ENCODE measurements around the gene APOBR. TPM values are rescaled to one million over a fixed set of nuclear protein-coding genes. Genes with fewer than 3 reads are reported as not detected.

APOBR gene
- total RNA-seq, 2 donors from 2014 or later: 60.8 to 87.4 TPM

DNA sequence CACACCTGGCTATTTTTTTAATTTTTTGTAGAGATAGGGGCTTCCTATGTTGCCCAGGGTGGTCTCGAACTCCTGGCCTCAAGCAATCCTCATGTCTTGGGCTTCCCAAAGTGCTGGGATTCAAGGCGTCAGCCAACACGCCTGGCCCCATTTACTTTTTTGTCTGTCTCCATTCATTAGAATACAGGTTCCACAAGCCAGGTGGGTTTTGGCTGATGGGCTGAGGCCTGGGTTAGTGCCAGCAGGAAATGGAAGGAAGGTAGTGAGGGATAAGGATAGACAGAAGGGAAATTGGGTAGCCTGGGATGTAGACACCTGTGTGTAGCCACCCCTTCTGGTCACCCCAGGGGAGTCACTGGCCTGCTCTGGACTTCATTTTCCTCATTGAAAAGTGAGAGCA lies 16.6 kb downstream of the APOBR start:
- Histone ChIP-seq H3K27me3 (no peaks in the 10 kb centered on the region), H3K4me1 (no peaks in the 10 kb centered on the region), H3K9ac (ENCODE audit: low read depth in 2 of 2, low read length in 2 of 2) (no peak overlapping the region), H3K4me3 (no peak overlapping the region), H3K9me3 (no peaks in the 10 kb centered on the region), H3K36me3 (no peaks in the 10 kb centered on the region), H3K27ac (no peak overlapping the region)
- intact Hi-C loops (cut with DNase I): no loop called here
- DNase-seq: no peak
- TF ChIP-seq, protein P1, sequence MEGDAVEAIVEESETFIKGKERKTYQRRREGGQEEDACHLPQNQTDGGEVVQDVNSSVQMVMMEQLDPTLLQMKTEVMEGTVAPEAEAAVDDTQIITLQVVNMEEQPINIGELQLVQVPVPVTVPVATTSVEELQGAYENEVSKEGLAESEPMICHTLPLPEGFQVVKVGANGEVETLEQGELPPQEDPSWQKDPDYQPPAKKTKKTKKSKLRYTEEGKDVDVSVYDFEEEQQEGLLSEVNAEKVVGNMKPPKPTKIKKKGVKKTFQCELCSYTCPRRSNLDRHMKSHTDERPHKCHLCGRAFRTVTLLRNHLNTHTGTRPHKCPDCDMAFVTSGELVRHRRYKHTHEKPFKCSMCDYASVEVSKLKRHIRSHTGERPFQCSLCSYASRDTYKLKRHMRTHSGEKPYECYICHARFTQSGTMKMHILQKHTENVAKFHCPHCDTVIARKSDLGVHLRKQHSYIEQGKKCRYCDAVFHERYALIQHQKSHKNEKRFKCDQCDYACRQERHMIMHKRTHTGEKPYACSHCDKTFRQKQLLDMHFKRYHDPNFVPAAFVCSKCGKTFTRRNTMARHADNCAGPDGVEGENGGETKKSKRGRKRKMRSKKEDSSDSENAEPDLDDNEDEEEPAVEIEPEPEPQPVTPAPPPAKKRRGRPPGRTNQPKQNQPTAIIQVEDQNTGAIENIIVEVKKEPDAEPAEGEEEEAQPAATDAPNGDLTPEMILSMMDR (IDR thresholded peaks at IDR 0.05): no peak

GRCh38 chr16:28511801-28512789 lies 17.7 kb downstream of the APOBR start:
- TF ChIP-seq, protein P1 (IDR thresholded peaks at IDR 0.05): no peak
- no peaks in the 10 kb centered on the region for H3K27me3 ChIP-seq

GRCh38 chr16:28513484-28514181 lies 19.2 kb downstream of the APOBR start:
- Histone ChIP-seq H3K27ac (no peak overlapping the region), H3K4me1 (no peaks in the 10 kb centered on the region), H3K9ac (ENCODE audit: low read depth in 2 of 2, low read length in 2 of 2) (no peak overlapping the region), H3K36me3 (no peaks in the 10 kb centered on the region), H3K4me3 (no peak overlapping the region), H3K9me3 (no peaks in the 10 kb centered on the region), H3K27me3 (no peaks in the 10 kb centered on the region)
- TF ChIP-seq, protein P1 (IDR thresholded peaks at IDR 0.05): no peak
- no peak for DNase-seq
- intact Hi-C loops (cut with DNase I): no loop called here

More at GRCh38 chr16:28511801-28512789, 17.7 kb downstream of the APOBR start:
- Histone ChIP-seq H3K9ac (ENCODE audit: low read depth in 2 of 2, low read length in 2 of 2) (no peak overlapping the region), H3K9me3 (no peaks in the 10 kb centered on the region), H3K4me3 (no peak overlapping the region), H3K4me1 (no peaks in the 10 kb centered on the region), H3K27ac (no peak overlapping the region), H3K36me3 (no peaks in the 10 kb centered on the region)
- intact Hi-C loops (cut with DNase I): no loop called here
- DNase-seq: no peak

DNA sequence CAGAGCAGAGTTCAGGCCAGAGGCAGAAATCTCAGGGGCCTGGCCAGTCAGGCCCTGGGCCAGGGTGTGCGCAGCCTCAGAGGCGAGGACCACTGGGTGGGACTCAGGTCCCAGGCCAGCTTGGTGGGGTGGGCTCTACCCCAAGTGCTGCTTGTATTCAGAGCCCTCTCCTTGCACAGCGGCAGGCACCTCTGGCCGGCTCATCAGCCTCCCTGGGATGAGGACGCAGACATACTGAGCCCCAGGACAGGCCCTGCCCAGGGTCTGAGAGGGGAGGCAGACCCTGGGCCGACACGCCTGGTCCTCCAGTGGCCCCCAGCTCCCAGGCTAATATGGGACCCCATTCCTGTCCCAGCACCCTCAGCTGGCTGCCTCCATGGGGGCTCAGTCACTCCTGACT lies 19.8 kb downstream of the APOBR start:
- DNase-seq: no peak
- intact Hi-C loops (cut with DNase I): no loop called here
- H3K27ac ChIP-seq: no peak overlapping the region
- TF ChIP-seq, protein P1 (IDR thresholded peaks at IDR 0.05): no peak
- no peaks in the 10 kb centered on the region for H3K36me3 ChIP-seq
- H3K4me1 ChIP-seq: no peaks in the 10 kb centered on the region
- H3K9ac ChIP-seq (ENCODE audit: low read depth in 2 of 2, low read length in 2 of 2): no peak overlapping the region
- H3K9me3 ChIP-seq: no peaks in the 10 kb centered on the region
- H3K4me3 ChIP-seq: no peak overlapping the region
- H3K27me3 ChIP-seq: no peaks in the 10 kb centered on the region

DNA sequence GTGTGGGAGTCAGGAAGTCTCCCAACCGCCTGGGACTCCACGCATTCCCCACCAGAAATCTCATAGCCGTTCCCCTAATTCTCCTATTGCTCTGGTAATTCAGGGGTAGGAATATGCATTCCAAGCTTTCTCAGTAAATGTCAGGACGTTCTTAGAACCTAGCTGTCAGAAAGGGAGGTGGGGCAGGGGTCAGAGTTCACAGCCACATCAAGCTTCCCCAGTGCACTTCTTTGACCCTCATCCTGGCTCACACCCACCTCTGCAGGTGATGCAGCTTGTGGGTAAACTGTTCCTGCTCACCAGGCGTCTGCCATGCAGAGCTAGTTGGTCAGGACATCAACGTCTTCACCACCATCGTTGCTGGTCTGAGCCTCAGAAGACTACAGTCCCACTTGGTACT lies 26.2 kb downstream of the APOBR start:
- Histone ChIP-seq H3K4me3 (no peak overlapping the region), H3K27ac (no peak overlapping the region), H3K9ac (ENCODE audit: low read depth in 2 of 2, low read length in 2 of 2) (no peak overlapping the region), H3K9me3 (no peaks in the 10 kb centered on the region), H3K4me1 (no peaks in the 10 kb centered on the region), H3K27me3 (no peaks in the 10 kb centered on the region), H3K36me3 (no peaks in the 10 kb centered on the region)
- TF ChIP-seq, protein P1 (IDR thresholded peaks at IDR 0.05): no peak
- DNase-seq: no peak
- intact Hi-C loops (cut with DNase I): no loop called here
